HL-60 (cell line): ENCODE measurements around the gene CTNNAL1.

Source experiments
- CTCF ChIP-seq: IDR thresholded peaks from one replicate; pipeline ENCODE4 v1.5.1; 2011; ENCODE audit warnings: low read length, control low read depth, inconsistent platforms; ENCODE audit not compliant: insufficient read depth
- GABPA ChIP-seq: IDR thresholded peaks from 2 replicates; pipeline ENCODE4 v1.6.1; 2012; ENCODE audit warnings: low read depth
- POLR2AphosphoS5 ChIP-seq: IDR thresholded peaks from 2 replicates; pipeline ENCODE4 v1.6.1; 2012; ENCODE audit warnings: low read depth
- REST ChIP-seq: IDR thresholded peaks from 2 replicates; pipeline ENCODE4 v1.6.1; 2012; ENCODE audit warnings: low read depth; ENCODE audit not compliant: insufficient replicate concordance
- SPI1 ChIP-seq: IDR thresholded peaks from 2 replicates; pipeline ENCODE4 v1.6.1; 2012; ENCODE audit warnings: low read depth, mild to moderate bottlenecking, borderline replicate concordance

- TF ChIP-seq POLR2AphosphoS5 (no peak), CTCF (no peak), SPI1 (no peak), GABPA (no peak), REST (no peak)
Measured at GRCh38 chr9:109013679-109014607, 644 bp upstream of the CTNNAL1 start.
